IMR-90 (cell line): Measurements from ENCODE around the gene DCAF11.

Experiments used
- BHLHE40 ChIP-seq: fragments of 150-350 bp; IDR thresholded peaks from 2 replicates; pipeline ENCODE4 v1.6.1; 2016; ENCODE audit warnings: mild to moderate bottlenecking, low read depth, low read length
- FOS ChIP-seq: fragments of 150-350 bp; IDR thresholded peaks from 2 replicates; pipeline ENCODE4 v1.6.1; 2016; ENCODE audit warnings: low read depth, low read length
- MAFK ChIP-seq: IDR thresholded peaks from 2 replicates; pipeline ENCODE4 v1.6.1; 2012; ENCODE audit warnings: low read depth, low read length, improper control_type of control experiment
- MAZ ChIP-seq: IDR thresholded peaks from 2 replicates; pipeline ENCODE4 v1.6.1; 2012; ENCODE audit warnings: low read depth, mild to moderate bottlenecking, low read length, improper control_type of control experiment, moderate library complexity, borderline replicate concordance
- MXI1 ChIP-seq: IDR thresholded peaks from 2 replicates; pipeline ENCODE4 v1.6.1; 2012; ENCODE audit warnings: low read depth, mild to moderate bottlenecking, low read length, moderate library complexity, borderline replicate concordance
- POLR2A ChIP-seq: IDR thresholded peaks from 2 replicates; pipeline ENCODE4 v1.6.1; 2012; ENCODE audit warnings: mild to moderate bottlenecking, low read depth, low read length
- RAD21 ChIP-seq: IDR thresholded peaks from 2 replicates; pipeline ENCODE4 v1.6.1; 2012; ENCODE audit warnings: low read length, improper control_type of control experiment
- RCOR1 ChIP-seq: IDR thresholded peaks from 2 replicates; pipeline ENCODE4 v1.6.1; 2012; ENCODE audit warnings: mild to moderate bottlenecking, low read length, improper control_type of control experiment; ENCODE audit not compliant: insufficient replicate concordance
- RFX5 ChIP-seq: IDR thresholded peaks from 2 replicates; pipeline ENCODE4 v1.8.0; 2012; ENCODE audit warnings: low read depth, mild to moderate bottlenecking, low read length, moderate library complexity
- USF2 ChIP-seq: fragments of 150-350 bp; IDR thresholded peaks from 2 replicates; pipeline ENCODE4 v1.6.1; 2017; ENCODE audit warnings: mild to moderate bottlenecking, antibody characterized with exemption, low read length, low read depth
- TF ChIP-seq, protein P1 (sequence below): conservative IDR thresholded peaks from 2 replicates; pipeline ENCODE4 v1.5.1; 2012; ENCODE audit warnings: mild to moderate bottlenecking, low read depth, low read length, improper control_type of control experiment

DNA sequence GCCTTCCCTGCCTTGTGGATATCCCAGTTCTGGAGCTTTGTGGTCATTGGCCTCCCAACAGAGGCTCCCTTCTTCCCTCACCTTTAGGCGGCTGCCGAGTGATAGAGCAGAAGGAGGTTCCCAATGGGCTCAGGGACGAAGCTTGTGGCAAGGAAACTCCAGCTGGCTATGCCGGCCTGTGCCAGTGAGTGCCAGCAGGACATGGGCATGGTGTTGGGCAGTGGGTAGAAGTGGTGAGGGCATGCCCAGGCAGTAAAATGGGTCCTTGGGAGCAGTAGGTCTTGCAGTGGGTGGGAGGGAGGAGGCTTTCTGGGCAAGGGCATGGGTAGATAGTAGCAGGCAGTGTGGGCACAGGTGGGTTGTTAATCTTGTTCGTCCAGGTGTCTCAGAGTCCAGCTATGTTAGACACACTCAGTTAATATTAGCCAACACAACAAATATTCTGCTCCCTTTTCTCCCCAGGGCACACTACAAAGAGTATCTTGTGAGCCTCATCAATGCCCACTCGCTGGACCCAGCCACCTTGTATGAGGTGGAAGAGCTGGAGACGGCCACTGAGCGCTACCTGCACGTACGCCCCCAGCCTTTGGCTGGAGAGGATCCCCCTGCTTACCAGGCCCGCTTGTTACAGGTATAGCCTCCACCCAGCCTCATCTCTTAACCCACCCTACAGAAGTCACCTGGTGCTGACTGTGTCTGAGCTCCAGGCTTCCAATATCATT is 45.4 kb downstream of the DCAF11 start:
- TF ChIP-seq, protein P1, sequence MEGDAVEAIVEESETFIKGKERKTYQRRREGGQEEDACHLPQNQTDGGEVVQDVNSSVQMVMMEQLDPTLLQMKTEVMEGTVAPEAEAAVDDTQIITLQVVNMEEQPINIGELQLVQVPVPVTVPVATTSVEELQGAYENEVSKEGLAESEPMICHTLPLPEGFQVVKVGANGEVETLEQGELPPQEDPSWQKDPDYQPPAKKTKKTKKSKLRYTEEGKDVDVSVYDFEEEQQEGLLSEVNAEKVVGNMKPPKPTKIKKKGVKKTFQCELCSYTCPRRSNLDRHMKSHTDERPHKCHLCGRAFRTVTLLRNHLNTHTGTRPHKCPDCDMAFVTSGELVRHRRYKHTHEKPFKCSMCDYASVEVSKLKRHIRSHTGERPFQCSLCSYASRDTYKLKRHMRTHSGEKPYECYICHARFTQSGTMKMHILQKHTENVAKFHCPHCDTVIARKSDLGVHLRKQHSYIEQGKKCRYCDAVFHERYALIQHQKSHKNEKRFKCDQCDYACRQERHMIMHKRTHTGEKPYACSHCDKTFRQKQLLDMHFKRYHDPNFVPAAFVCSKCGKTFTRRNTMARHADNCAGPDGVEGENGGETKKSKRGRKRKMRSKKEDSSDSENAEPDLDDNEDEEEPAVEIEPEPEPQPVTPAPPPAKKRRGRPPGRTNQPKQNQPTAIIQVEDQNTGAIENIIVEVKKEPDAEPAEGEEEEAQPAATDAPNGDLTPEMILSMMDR = no peak
- TF ChIP-seq RCOR1 (no peak), RAD21 (no peak), POLR2A (no peak), MXI1 (no peak), MAZ (no peak), USF2 (no peak), MAFK (no peak), BHLHE40 (no peak), RFX5 (no peak), FOS (no peak)
